Spleen (tissue), 13 donors: ENCODE data around the gene LILRB2. TPM values are rescaled to one million over a fixed set of nuclear protein-coding genes. Genes with fewer than 3 reads are reported as not detected.
"Not testable (repeated sequence)": the region's sequence is repeated elsewhere in the genome, so short reads cannot be mapped to it uniquely, and the experiment has no call there.

Experiments
- DNase-seq: peaks from one replicate; pipeline ENCODE4 v3.0.0-alpha.2; 2020
- H3K27ac ChIP-seq, 8 donors: fragments of 200-600 bp; sonication (generic) in 7 of 8; 1 replicate in 4 of 8; 2 replicates in 4 of 8; pipeline versions ENCODE4 v1.5.0 to v1.8.0; 2016 to 2021; ENCODE audit warnings: inconsistent platforms in 4 of 8, mild to moderate bottlenecking in 4 of 8, moderate library complexity in 1 of 8
- H3K27me3 ChIP-seq, 7 donors: fragments of 200-600 bp; sonication (generic) in 6 of 7; replicated peaks in 1 of 7; 1 replicate in 4 of 7; 2 replicates in 3 of 7; pipeline versions ENCODE4 v1.5.0 to v1.8.0; 2016 to 2021; ENCODE audit warnings: inconsistent platforms in 3 of 7, mild to moderate bottlenecking in 1 of 7
- H3K36me3 ChIP-seq, 6 donors: fragments of 200-600 bp; sonication (generic) in 5 of 6; 1 replicate in 4 of 6; 2 replicates in 2 of 6; pipeline versions ENCODE4 v1.5.0 to v1.8.0; 2016 to 2021; ENCODE audit warnings: inconsistent platforms in 2 of 6
- H3K4me1 ChIP-seq, 6 donors: fragments of 200-600 bp; sonication (generic) in 5 of 6; 1 replicate in 3 of 6; 2 replicates in 3 of 6; pipeline versions ENCODE4 v1.5.0 to v1.8.0; 2016 to 2021; ENCODE audit warnings: inconsistent platforms in 3 of 6
- H3K4me3 ChIP-seq, 8 donors: fragments of 200-600 bp; sonication (generic) in 7 of 8; 1 replicate in 4 of 8; 2 replicates in 4 of 8; pipeline versions ENCODE4 v1.5.0 to v1.8.0; 2016 to 2021; ENCODE audit warnings: inconsistent platforms in 4 of 8, mild to moderate bottlenecking in 4 of 8, moderate library complexity in 2 of 8
- H3K9me3 ChIP-seq, 8 donors: fragments of 200-600 bp; sonication (generic) in 7 of 8; 1 replicate in 4 of 8; 2 replicates in 4 of 8; pipeline versions ENCODE4 v1.5.0 to v1.8.0; 2016 to 2021; ENCODE audit warnings: inconsistent platforms in 4 of 8
- CTCF ChIP-seq, 11 experiments: fragments of 200-600 bp in 7 of 11; fragments of 450-650 bp in 4 of 11; sonication (generic) in 4 of 11; IDR thresholded peaks in 8 of 11; conservative IDR thresholded peaks in 3 of 11; 1 replicate in 7 of 11; 2 replicates in 4 of 11; pipeline versions ENCODE4 v1.4.0 to v1.8.0; 2016 to 2021; ENCODE audit warnings: antibody characterized with exemption in 11 of 11, inconsistent platforms in 4 of 11, mild to moderate bottlenecking in 1 of 11
- POLR2A ChIP-seq, 3 donors: fragments of 450-650 bp; IDR thresholded peaks; one replicate each; pipeline ENCODE4 v1.5.1; 2017; ENCODE audit warnings: antibody characterized with exemption in 3 of 3, mild to moderate bottlenecking in 1 of 3
- POLR2AphosphoS5 ChIP-seq, 3 donors: sonication (generic); formaldehyde crosslinking; IDR thresholded peaks; one replicate each; pipeline ENCODE4 v1.5.1; 2017; ENCODE audit warnings: antibody characterized with exemption in 3 of 3
- WGBS, 5 donors: extraction: QIAGEN DNeasy Blood & Tissue Kit in 3 of 5; methylation state at CpG; one replicate each; pipeline versions ENCODE4 v1.1.5 to v1.1.7; 2013 to 2018; 5-methylcytosine and 5-hydroxymethylcytosine counted together
- intact Hi-C: fragments of 100-400 bp; cut with DNase I; formaldehyde crosslinking; loops from one replicate; pipeline ENCODE4 v1.15.0; 2023; ENCODE audit warnings: low total_unique reads
- long read RNA-seq, 2 donors: transcript quantifications; one replicate each; lab custom pipeline, GENCODE V29; 2026
- polyA plus RNA-seq, 3 donors: library from polyadenylated mRNA; stranded (reverse); fragments of 200-250 nt; gene quantifications; one replicate each; pipeline ENCODE4 v1.2.1, GENCODE V29; 2013
- total RNA-seq, 7 donors: library from RNA; depleted of rRNA in 3 of 7; stranded (reverse); fragments of >200 nt in 3 of 7; fragmentation: NEBNext Ultra II Directional in 4 of 7; extraction: Animal tissue kit (Norgen Biotek cat#: 25700) in 4 of 7; gene quantifications; one replicate each; pipeline versions ENCODE4 v1.1.0 to v1.2.1, GENCODE V29; 2016 to 2021
- donor health status: healthy with polysubstance abuse.
- donor health status: DM: no; HTN: no; CAD: no; lungs with moderate emphysema.
- donor health status: DM: no; HTN: no; CAD: no.
- donor health status: Bipolar disorder and iron deficiency.
- donor health status: healthy.
- donor health status: DM: no; HTN: no; CAD: no.
- donor health status: DM: yes; HTN: yes; CAD: no.

Gene LILRB2
- total RNA-seq (100 to 1,000 TPM in 3 of 7 donors, 10 to 100 TPM in 4; 52.9 to 209 (median 94.5) TPM), polyA plus RNA-seq (10 to 100 TPM; 10.2 to 26.0 (median 23.8) TPM)
- long read RNA-seq, donor 1, partial matches to known transcripts, result 92 of 99 reads
- long read RNA-seq, donor 1, other reads (novel, unspliced or antisense), result 0 of 99 reads
- long read RNA-seq, donor 2, partial matches to known transcripts, result 8 of 12 reads
- long read RNA-seq, donor 2, other reads (novel, unspliced or antisense), result 0 of 12 reads

GRCh38 chr19:54281007-54281728 is at the start of gene LILRB2:
Gene LILRB2, minus strand, starts transcription at chr19:54281110. Its CDS starts 614 bp downstream, at chr19:54280496.
- peak within 1 kb of the TSS in 7 of 8 donors; percentile 9 to 62 (median 36) for H3K4me3 ChIP-seq
- intact Hi-C loops, result no loop called here
- DNase-seq, result no peak

GRCh38 chr19:54329476-54330165 is 48.7 kb upstream of the LILRB2 start:
- Histone ChIP-seq H3K4me1 (peaks cover 0 to 53% (median 26%) of the 10 kb centered on the region in 6 donors), H3K27me3 (no peaks in the 10 kb centered on the region), H3K9me3 (no peaks in the 10 kb centered on the region), H3K27ac (no peak overlapping the region), H3K36me3 (no peaks in the 10 kb centered on the region), H3K4me3 (no peak overlapping the region)
- intact Hi-C loops, result no loop called here
- TF ChIP-seq CTCF (IDR thresholded peaks at IDR 0.05 in 8 of 11, conservative IDR thresholded peaks at IDR 0.05 in 3 of 11) (no peak), POLR2AphosphoS5 (IDR thresholded peaks at IDR 0.05) (no peak), POLR2A (IDR thresholded peaks at IDR 0.05) (no peak)
- no peak for DNase-seq
- WGBS, 5 donors, result 82 to 91% (median 86%) methylated on average over 14 of the region's 14 CpGs

More at GRCh38 chr19:54281007-54281728, at the start of gene LILRB2:
- TF ChIP-seq CTCF (IDR thresholded peaks at IDR 0.05 in 8 of 11, conservative IDR thresholded peaks at IDR 0.05 in 3 of 11), result no peak
- no peak for TF ChIP-seq POLR2A (IDR thresholded peaks at IDR 0.05)
- TF ChIP-seq POLR2AphosphoS5 (IDR thresholded peaks at IDR 0.05), result no peak
- Histone ChIP-seq H3K4me1 (peaks cover 5 to 80% (median 48%) of the 10 kb centered on the region in 6 donors), H3K36me3 (peaks cover 0 to 34% (median 0%) of the 10 kb centered on the region in 6 donors), H3K27ac (peak within 1 kb of the TSS in 7 of 8 donors; percentile 77 to 96 (median 89)), H3K9me3 (no peaks in the 10 kb centered on the region), H3K27me3 (peaks cover 0 to 68% (median 3%) of the 10 kb centered on the region in 7 donors)
- 47 to 51% (median 48%) methylated on average over 12 of the region's 12 CpGs for WGBS, 5 donors

- DNase-seq, H3K9me3 ChIP-seq, intact Hi-C loops, H3K4me3 ChIP-seq, H3K27me3 ChIP-seq, H3K36me3 ChIP-seq: not testable (repeated sequence)
- Histone ChIP-seq H3K4me1 (peaks cover 0 to 52% (median 26%) of the 10 kb centered on the region in 6 donors), H3K27ac (peak overlapping the region in 3 of 8 donors; percentile 51 to 65 (median 54))
- WGBS, 5 donors, result 62 to 78% (median 65%) methylated on average over 5 of the region's 5 CpGs
Observed at GRCh38 chr19:54328781-54329180, 47.9 kb upstream of the LILRB2 start.

GRCh38 chr19:54325631-54326030 is 44.7 kb upstream of the LILRB2 start:
- H3K27ac ChIP-seq, result peak overlapping the region in 4 of 8 donors; percentile 5 to 53 (median 25)
- intact Hi-C loops, result loop anchor here (2.0 kb wide), 1 partner anchor 65 kb away; no protein-coding TSS in a partner anchor
- H3K27me3 ChIP-seq, result peaks cover 0 to 6% (median 0%) of the 10 kb centered on the region in 7 donors
- peaks cover 0 to 42% (median 24%) of the 10 kb centered on the region in 6 donors for H3K4me1 ChIP-seq
- H3K4me3 ChIP-seq, result no peak overlapping the region
- H3K36me3 ChIP-seq, result no peaks in the 10 kb centered on the region
- H3K9me3 ChIP-seq, result no peaks in the 10 kb centered on the region
- DNase-seq, result no peak
- WGBS, 5 donors, result 69 to 75% (median 71%) methylated on average over 5 of the region's 5 CpGs
- TF ChIP-seq POLR2AphosphoS5 (IDR thresholded peaks at IDR 0.05), result no peak
- no peak for TF ChIP-seq POLR2A (IDR thresholded peaks at IDR 0.05)
